Prostate gland (tissue), 2 donors: Measurements from ENCODE around the gene SMAD1.

ENCODE experiments used
- POLR2AphosphoS5 ChIP-seq: sonication (generic); formaldehyde crosslinking; IDR thresholded peaks from one replicate; pipeline ENCODE4 v1.6.1; 2017; ENCODE audit warnings: antibody characterized with exemption
- TF ChIP-seq, protein P1 (sequence below), 4 experiments: fragments of 200-600 bp in 2 of 4; fragments of 450-650 bp in 2 of 4; sonication (generic) in 2 of 4; IDR thresholded peaks; 1 replicate in 3 of 4; 2 replicates in 1 of 4; pipeline ENCODE4 v1.5.1; 2016 to 2019; ENCODE audit warnings: antibody characterized with exemption in 4 of 4, mild to moderate bottlenecking in 2 of 4, moderate library complexity in 2 of 4

DNA sequence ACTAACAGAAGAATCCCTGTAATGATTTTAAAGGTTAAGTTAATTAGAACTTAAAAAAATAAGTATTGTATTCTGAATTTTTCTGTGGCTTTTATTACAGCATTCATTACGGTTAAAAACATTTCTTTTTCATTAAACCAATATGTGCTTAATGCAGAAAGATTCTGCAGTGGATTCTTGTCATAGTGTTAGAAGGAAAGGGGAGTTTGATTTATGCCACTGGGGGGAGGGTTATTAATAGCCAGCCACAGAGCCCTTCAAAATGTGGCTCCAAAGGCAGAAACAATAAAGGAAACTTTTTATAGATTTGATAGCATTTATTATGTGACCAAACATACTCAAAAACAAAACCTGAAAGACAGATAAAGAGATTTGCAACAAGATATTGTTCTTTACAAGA is 9.1 kb downstream of the SMAD1 start:
- TF ChIP-seq, protein P1, sequence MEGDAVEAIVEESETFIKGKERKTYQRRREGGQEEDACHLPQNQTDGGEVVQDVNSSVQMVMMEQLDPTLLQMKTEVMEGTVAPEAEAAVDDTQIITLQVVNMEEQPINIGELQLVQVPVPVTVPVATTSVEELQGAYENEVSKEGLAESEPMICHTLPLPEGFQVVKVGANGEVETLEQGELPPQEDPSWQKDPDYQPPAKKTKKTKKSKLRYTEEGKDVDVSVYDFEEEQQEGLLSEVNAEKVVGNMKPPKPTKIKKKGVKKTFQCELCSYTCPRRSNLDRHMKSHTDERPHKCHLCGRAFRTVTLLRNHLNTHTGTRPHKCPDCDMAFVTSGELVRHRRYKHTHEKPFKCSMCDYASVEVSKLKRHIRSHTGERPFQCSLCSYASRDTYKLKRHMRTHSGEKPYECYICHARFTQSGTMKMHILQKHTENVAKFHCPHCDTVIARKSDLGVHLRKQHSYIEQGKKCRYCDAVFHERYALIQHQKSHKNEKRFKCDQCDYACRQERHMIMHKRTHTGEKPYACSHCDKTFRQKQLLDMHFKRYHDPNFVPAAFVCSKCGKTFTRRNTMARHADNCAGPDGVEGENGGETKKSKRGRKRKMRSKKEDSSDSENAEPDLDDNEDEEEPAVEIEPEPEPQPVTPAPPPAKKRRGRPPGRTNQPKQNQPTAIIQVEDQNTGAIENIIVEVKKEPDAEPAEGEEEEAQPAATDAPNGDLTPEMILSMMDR (IDR thresholded peaks at IDR 0.05) = no peak
- no peak for TF ChIP-seq POLR2AphosphoS5
